ENCODE measurements around the gene SLC52A1.

SLC52A1 gene

GRCh38 chr17:5043524-5043923 is 8.3 kb upstream of the SLC52A1 start:
- no peak overlapping the region for H3K4me3 ChIP-seq (replicated peaks; ENCODE audit: low read depth, low read length)
- no peak for DNase-seq (ENCODE audit: low read depth)
- no peak for TF ChIP-seq CTCF (IDR thresholded peaks at IDR 0.05; ENCODE audit: low read length, missing control alignments)

GRCh38 chr17:5042157-5043022 is 7.2 kb upstream of the SLC52A1 start:
- no peak overlapping the region for H3K4me3 ChIP-seq (replicated peaks; ENCODE audit: low read depth, low read length)
- no peak for TF ChIP-seq CTCF (IDR thresholded peaks at IDR 0.05; ENCODE audit: low read length, missing control alignments)
- no peak for DNase-seq (ENCODE audit: low read depth)

DNA sequence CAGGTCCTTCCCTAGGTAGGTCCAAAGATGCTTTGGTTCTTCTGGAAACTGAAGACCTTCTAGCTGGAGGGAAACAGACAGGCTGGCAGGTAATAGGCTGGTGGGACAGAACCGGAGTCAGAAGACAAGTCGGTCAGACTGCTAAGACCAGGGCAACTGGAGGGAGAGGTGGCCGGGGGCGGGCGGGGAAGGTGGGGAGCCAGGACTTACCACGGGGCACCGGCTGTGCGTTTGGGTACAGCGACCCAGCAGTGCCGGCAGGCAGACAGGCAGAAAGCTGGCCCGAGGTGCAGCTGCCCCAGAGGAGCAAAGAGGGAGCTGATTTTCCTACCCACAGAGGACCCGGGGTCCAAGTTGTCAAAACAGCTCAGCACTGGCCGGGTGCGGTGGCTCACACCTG is 575 bp downstream of the SLC52A1 start:
- DNase-seq (ENCODE audit: low read depth) = no peak
- no peak overlapping the region for H3K4me3 ChIP-seq (replicated peaks; ENCODE audit: low read depth, low read length)
- TF ChIP-seq CTCF (IDR thresholded peaks at IDR 0.05; ENCODE audit: low read length, missing control alignments) = no peak

DNA sequence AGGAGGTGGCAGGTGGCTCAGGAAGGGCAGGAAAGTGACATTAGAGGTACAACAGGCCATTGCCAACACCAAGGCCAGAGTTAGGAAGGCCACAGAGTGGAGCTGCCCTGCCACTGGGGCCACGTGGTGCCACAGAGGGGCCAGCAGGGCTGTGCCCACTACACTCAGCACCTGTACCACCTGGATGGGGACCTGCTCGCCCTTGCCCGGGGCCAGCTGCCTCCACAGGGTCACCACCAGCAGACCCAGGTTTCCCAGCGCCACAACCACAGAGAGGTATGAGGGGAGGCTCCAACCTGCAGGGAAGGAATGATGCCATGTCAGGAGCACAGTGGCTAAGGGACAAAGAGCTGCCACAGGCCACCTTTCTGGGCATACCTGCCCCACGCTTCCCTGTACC is 1.2 kb downstream of the SLC52A1 start:
- TF ChIP-seq CTCF (IDR thresholded peaks at IDR 0.05; ENCODE audit: low read length, missing control alignments) = no peak
- no peak overlapping the region for H3K4me3 ChIP-seq (replicated peaks; ENCODE audit: low read depth, low read length)
- no peak for DNase-seq (ENCODE audit: low read depth)

DNA sequence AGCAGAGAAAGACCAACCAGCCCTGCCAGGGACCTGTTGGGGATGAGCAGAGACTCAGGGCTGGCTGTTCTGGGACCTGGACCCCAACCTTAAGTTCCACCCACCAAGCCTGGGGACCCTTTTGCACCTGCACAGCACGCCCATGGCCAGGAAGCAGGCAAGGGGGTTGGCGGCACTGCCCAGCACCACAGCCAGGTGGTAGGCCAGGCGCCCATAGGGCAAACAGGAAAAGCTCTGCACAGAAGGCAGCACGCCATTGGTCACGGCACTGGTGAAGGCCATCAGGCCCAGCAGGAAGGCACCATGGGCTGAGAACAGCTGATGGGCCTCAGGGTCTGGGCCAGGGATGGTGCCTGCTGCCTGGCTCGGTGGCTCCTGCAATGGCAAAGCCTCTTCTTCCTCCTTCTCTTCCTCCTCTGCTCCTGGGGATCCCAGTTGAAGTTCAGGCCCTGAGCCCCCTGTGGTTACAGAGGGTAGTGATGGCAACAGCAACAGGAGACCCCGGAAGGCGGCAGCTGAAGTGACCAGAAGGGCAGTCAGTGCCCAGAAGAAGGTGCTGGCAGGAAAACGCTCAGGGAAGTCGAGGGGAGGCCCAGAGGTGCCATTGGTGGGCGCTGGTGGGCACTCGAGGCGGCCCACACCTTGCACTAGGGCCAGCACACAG is 1.7 kb downstream of the SLC52A1 start:
- TF ChIP-seq CTCF (IDR thresholded peaks at IDR 0.05; ENCODE audit: low read length, missing control alignments) = no peak

GRCh38 chr17:5032865-5033264 is 2.4 kb downstream of the SLC52A1 start:
- DNase-seq (ENCODE audit: low read depth) = no peak
- no peak for TF ChIP-seq CTCF (IDR thresholded peaks at IDR 0.05; ENCODE audit: low read length, missing control alignments)
- H3K4me3 ChIP-seq (replicated peaks; ENCODE audit: low read depth, low read length) = no peak overlapping the region

More for the DNA sequence above, 1.7 kb downstream of the SLC52A1 start:
- no peak overlapping the region for H3K4me3 ChIP-seq (replicated peaks; ENCODE audit: low read depth, low read length)
- no peak for DNase-seq (ENCODE audit: low read depth)
